Frontal cortex (tissue), 4 donors: ENCODE measurements around the gene SLC25A12. TPM values are rescaled to one million over a fixed set of nuclear protein-coding genes. Genes with fewer than 3 reads are reported as not detected.
"Not testable (repeated sequence)": the region's sequence is repeated elsewhere in the genome, so short reads cannot be mapped to it uniquely, and the experiment has no call there.

Experiments used
- DNase-seq, 2 donors: peaks; one replicate each; pipeline ENCODE4 v3.0.0; 2012; ENCODE audit warnings: low spot score in 2 of 2
- FAIRE-seq: peaks from 2 replicates; lab custom pipeline; 2012; peaks lifted over from hg19 to GRCh38; lab: Jason Lieb, UNC
- total RNA-seq: library from RNA; depleted of rRNA; stranded (reverse); fragments of >200 nt; gene quantifications from one replicate; pipeline ENCODE4 v1.2.3, GENCODE V29; 2014
- donor health status: control.
- donor health status: control.
- donor health status: control.

Gene SLC25A12
- total RNA-seq, 1 donor from 2014 or later, result 66.0 TPM

GRCh38 chr2:171834286-171834685 lies 59.8 kb downstream of the SLC25A12 start:
- FAIRE-seq (no peak), DNase-seq (no peak)

- FAIRE-seq (no peak), DNase-seq (no peak)
Observed at GRCh38 chr2:171832489-171832888, 61.6 kb downstream of the SLC25A12 start.

DNA sequence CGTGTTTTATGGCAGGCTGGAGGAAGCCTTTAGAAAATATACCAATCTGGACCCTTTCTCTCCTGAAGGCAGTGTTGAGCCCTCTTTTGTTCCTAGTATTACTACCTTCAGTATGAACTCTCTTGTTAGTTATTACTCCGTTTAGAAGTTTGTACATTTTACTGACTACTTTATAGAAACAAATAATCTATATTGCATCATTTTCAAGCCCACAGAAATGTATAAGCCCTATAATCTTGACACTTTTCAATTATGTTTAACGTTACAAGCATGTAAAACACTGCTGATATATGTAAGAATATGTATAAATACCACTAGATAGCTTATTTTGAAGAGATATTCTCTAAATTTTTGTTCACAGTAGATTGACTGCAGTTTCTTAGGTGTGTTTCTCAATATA lies 64.0 kb downstream of the SLC25A12 start:
- no peak for FAIRE-seq
- no peak for DNase-seq

DNA sequence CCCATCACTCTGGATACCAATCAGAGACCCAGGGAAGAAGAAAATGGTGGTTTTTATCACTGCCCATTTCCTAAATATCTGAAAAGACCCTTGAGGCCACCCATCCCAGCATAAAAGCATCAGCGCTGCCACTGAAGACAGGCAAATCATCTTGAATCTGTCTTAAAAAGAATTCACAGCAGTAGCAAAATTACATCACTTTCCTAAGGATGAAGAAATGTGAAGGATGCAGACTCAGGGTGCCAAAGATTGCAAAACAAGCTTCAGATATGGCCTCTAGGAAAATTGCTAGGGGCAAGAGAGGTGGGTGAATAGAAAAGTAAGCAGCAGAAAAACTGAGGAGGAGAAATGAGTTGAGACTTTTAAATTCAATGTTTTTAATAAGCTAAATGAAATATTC lies 70.0 kb downstream of the SLC25A12 start:
- DNase-seq (no peak), FAIRE-seq (no peak)

DNA sequence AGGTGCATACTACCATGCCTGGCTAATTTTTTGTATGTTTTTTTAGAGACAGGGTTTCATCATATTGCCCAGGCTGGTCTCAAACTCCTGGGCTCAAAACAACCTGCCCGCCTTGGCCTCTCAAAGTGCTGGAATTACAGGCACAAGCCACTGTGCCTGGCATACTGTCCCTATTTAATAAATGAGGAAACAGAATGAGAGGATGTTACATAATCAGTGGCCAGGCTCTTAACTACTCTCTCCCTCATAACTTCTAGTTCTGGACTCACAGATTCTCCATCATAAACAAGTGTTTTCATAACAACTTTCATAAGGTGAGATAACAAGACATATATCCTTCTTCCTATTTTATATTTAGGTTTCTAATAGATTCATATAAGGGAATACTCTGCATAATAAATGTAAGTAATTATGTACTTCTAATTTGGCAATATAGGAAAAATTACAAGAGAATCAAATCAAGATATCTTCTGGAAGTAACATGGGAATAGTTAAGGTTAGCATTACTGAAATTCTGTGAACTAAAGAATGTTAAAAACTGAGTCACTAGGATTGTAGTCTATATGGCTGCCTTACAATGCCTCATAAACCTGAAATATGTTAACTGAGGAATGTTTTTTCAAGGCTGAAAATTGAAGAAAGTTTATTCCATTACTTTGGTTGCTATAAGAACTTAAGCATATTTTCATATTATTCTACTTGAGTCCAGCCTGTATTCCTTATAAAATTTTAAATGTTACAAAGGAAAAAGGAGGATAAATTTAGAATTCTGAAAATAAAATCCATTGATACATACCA lies 71.3 kb downstream of the SLC25A12 start:
- FAIRE-seq, result no peak
- no peak for DNase-seq

DNA sequence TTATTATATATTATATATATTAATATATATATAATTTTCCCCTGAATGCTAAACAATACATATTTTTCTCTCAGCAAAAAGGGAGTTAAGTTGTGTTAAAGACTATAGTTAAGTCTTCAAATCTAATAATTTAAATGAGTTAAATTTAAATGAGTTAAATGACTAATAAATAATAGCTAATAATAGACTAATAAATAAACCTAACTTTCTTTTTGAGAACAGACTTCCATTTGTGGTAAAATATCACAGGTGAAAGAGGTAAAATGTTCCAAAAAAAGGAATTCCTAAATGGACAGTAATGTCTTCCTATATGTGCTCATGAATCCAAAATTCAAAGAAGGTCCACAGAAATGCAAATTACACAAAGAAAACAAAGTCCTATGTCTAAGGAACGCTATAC lies 74.6 kb downstream of the SLC25A12 start:
- DNase-seq (no peak), FAIRE-seq (no peak)

GRCh38 chr2:171814883-171815282 lies 79.2 kb downstream of the SLC25A12 start:
- no peak for DNase-seq
- FAIRE-seq, result no peak

DNA sequence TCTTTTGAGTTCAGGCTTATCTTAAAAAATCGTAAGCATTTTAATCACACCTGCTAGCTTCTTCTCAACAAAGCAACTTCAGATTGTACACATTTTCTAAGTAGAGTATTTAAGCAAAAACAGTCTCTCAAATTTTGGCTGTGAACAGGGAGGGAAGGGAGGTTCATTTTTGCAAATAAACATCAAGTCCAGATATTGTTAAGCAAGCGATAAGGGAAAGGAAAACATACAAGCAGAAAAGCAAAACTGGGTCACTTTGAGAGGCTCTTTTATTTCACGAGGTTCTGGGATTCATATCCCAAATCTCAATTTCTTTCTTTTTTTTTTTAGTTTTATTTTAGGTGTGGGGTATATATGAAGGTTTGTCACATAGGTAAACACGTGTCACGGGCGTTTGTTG lies 79.9 kb downstream of the SLC25A12 start:
- no peak for FAIRE-seq

DNA sequence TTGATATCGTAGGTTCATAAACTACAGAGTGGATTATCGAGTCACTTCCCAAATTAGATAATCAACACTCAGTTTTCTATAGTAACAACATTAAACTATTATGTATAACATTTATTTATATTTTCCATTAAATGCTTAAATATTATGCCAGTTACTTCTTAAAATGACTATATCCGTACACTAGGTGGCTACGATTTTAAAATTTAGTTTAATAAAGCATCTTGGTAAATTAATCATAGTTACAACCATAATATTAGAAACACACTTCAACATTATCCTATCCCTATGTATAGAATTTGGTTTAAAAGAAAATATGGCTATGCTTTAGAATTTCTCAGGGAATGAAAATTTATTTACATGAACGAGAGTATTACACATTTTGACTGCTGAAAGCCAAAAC lies 80.3 kb downstream of the SLC25A12 start:
- FAIRE-seq (no peak), DNase-seq (no peak)

More for the DNA sequence above, 79.9 kb downstream of the SLC25A12 start:
- no peak for DNase-seq

DNA sequence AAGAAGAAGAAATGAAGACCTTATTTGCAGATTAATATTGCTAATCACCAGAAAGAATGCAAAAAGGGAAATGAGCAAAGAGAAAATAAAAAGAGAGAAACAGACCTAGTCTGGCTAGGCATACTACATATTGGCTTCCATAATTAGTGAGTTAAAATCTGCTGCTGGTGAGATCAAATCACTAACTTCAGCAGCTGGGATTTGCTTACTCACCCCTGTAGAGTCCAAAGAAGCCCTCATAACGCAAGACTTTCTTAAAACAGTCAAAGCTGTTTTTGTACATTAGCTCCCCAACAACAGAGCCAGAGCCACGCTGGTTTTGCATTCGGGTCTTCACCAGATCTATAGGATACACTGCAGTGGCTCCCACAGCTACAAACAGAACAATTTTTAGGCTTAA lies 80.9 kb downstream of the SLC25A12 start:
- DNase-seq (no peak), FAIRE-seq (no peak)

- no peak for FAIRE-seq
- no peak for DNase-seq
Observed at GRCh38 chr2:171811245-171811628, 82.8 kb downstream of the SLC25A12 start.

DNA sequence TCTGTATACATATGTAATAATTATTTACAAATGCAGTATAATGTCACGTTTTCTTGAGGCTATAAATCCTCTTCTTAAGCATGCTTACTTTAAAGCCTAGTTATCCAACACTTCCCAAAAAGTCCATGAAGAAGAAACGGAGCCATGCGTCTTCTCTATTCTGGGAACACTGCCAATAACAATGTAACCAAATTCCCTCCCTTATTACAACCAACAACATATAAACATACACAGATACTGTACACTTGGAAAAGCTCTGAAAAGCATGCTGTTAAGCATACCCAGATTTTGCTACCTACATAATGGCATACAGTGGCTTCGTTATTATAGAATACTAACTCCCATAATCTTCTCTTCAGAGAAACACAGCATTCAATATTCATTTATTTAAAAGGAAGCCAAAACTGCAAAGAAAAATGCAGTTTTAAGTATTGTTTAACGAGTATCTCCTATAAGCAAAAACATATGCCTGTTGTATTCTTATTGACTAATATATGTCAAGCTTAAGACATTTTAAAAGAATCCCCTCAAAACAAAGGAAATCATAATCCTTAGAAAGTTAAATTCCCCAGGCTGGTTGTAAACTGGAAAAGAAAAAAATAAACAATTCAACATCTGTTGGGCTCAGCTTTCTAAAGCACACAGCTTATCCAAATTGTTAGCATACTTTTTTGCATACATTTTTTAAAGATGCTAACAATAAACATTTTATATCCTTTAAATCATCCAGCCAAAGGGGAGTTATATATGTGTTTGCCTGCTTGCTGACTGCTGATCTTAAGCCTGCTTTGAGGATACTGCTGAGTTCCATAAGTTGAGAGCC lies 83.4 kb downstream of the SLC25A12 start:
- DNase-seq, result no peak
- no peak for FAIRE-seq

DNA sequence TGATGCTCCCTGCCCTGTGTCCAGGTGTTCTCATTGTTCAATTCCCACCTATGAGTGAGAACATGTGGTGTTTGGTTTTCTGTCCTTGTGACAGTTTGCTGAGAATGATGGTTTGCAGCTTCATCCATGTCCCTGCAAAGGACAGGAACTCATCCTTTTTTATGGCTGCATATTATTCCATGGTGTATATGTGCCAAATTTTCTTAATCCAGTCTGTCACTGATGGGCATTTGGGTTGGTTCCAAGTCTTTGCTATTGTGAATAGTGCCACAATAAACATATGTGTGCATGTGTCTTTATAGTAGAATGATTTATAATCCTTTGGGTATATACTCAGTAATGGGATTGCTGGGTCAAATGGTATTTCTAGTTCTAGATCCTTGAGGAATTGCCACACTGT lies 85.2 kb downstream of the SLC25A12 start:
- not testable (repeated sequence) for FAIRE-seq, DNase-seq

- FAIRE-seq (no peak), DNase-seq (no peak)
Observed at GRCh38 chr2:171807831-171808393, 86.1 kb downstream of the SLC25A12 start.

DNA sequence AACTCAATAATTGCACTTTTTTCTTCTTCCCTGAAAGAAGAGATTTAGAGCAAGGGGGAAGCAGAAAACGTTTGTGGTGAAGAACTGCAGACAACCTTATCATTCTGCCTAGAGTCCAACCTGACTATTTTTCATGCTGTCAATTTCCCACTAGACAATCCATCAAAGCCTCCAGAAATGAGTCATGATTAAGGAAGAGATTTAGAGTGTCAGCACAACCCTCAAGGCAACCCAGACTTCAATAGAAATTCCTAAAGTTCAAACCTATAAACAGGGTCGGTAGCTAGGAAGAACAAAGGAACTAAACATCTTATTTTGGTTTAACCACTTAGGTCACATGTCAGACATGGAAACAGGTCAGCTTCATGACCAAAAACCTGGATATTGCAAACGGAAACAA lies 86.9 kb downstream of the SLC25A12 start:
- FAIRE-seq, result no peak

DNA sequence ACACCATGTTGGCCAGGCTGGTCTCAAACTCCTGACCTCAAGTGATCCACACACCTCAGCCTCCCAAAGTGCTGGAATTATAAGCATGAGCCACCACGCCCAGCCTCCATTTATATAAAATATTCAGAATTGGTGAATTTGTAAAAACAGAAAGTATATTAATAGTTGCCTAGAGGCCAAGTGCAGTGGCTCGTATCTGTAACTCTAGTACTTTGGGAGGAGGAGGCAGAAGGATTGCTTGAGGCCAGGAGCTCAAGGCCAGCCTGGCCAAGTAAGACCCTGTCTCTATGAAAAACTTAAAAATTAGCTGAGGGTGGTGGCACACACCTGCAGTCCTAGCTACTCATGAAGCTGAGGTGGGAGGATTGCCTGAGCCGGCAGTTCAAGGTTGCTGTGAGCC lies 89.6 kb downstream of the SLC25A12 start:
- no peak for DNase-seq
- no peak for FAIRE-seq

More for the DNA sequence above, 86.9 kb downstream of the SLC25A12 start:
- DNase-seq, result no peak

GRCh38 chr2:171803757-171804156 lies 90.3 kb downstream of the SLC25A12 start:
- no peak for DNase-seq
- no peak for FAIRE-seq

DNA sequence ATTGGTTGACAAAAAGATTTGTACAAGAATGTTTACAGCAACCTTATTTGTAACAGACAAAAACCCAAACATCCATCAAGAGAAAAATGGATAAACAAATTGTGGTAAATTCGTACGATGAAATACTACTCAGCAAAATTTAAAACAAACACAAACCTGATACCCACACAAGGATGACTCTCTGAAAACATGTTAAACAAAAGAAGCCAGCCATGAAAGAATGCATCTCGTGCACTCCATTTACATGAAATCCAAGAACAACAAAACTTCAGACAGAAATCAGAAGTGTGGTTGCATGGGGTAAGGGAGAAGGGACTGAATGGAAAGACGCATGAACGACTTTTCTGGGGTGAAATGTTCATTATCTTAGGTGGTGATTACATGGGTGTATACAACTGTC lies 93.4 kb downstream of the SLC25A12 start:
- no peak for DNase-seq
- FAIRE-seq, result no peak

DNA sequence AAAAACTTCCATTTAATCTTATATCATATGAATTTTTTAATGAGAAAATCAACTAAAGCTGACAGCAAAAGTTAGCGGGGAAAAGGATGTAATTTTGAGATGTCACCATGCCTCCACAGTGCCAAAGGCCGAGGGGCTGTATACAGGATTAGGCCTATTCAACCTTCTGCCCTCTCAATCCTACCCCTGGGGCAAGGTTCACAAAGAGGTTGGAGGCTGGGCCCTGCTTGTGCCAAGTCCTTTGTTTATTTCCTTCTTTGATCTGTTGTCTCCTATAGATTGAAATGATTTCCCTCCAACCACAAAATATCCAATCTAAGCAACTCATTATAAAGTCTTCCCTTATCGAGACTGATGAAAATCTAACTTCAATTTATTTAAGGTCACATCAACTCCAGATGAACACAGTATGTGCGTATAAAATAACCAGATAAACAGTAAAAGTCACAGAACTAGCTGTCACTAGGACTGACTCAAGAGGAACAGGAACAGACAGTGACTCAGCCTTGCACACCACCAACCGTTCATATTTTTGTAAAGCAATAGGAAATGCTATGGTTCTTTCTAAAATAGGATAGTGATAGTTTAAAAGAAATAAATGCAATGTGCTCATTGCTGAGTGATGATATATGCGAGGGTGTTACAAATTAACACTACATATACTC lies 95.8 kb downstream of the SLC25A12 start:
- DNase-seq (no peak), FAIRE-seq (no peak)

- no peak for DNase-seq
- no peak for FAIRE-seq
Observed at GRCh38 chr2:171794918-171795317, 99.1 kb downstream of the SLC25A12 start.
